ENCODE measurements around the gene TMEM86B. TPM values are rescaled to one million over a fixed set of nuclear protein-coding genes. Genes with fewer than 3 reads are reported as not detected.
"Not testable (repeated sequence)": the region's sequence is repeated elsewhere in the genome, so short reads cannot be mapped to it uniquely, and the experiment has no call there.

The TMEM86B gene
- total RNA-seq, 1 donor from 2014 or later: 1.6 TPM

DNA sequence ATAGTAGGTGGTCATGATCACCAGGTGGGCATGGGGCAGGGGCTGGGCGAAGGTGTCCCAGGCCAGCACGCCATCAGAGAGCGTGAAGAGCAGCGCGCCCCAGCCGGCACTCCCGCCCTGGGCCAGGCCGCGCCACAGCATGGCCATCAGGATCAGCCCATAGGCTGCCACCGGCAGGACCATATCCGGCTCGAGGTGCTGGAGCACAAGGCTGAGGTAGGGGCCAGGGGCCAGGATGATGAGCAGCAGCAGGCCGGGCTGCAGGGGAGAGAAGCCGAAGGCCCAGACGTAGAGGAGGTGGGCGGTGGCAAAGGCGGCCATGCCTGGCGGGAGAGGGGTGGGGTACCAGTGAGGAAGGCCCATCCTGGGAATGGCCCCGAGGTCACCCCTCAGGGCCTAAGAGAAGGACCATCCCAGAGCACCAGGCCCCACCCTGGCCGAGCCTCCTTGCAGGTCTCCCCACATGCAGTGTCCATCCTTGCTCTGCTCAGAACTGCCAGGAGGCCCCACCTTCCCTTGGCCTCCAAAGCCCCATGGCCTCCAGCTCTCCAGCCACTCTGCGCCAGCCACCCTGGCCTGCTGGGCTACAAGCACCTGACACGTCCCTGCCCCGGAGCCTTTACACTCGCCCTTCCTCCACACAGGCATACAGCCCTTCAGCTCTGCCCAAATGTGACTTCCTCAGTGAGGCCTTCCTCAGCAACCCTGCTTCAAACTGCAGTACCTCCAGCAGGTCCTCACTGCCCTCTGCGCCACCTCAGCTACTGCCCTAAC lies 1.1 kb downstream of the TMEM86B start:
- no peak for DNase-seq (ENCODE audit: missing footprints)
- ATAC-seq: peak; percentile 12
- intact Hi-C loops (cut with DNase I): no loop called here

GRCh38 chr19:55226788-55227187 lies 1.8 kb downstream of the TMEM86B start:
- ATAC-seq (no peak), DNase-seq (ENCODE audit: missing footprints) (no peak)
- intact Hi-C loops (cut with DNase I): no loop called here

- DNase-seq (ENCODE audit: missing footprints) (no peak), ATAC-seq (no peak)
- intact Hi-C loops (cut with DNase I): no loop called here
Observed at GRCh38 chr19:55226273-55226672, 2.3 kb downstream of the TMEM86B start.

DNA sequence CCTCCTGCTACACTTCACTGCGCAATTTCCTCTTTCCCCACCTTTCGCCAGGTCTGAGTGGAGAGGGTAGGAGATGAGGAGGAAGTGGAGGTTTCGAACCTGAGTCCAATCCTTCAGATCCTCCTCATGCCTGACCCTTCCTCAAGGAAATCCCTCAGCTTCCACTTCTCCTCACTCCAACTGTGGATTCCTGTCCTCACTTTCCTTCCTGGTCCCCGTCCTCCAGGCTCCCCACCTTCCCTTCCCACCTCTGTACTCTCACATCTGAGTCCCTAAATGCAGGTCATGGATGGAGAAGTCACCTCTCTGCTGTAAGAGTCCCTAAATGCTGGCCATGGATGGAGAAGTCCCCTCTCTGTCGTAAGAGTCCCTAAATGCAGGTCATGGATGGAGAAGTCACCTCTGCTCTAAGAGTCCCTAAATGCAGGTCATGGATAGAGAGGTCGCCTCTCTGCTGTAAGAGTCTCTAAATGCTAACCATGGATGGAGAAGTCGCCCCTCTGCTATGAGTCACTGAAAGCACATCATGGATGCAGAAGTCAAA lies 3.1 kb downstream of the TMEM86B start:
- DNase-seq (ENCODE audit: missing footprints) (no peak), ATAC-seq (no peak)
- intact Hi-C loops (cut with DNase I): no loop called here

DNA sequence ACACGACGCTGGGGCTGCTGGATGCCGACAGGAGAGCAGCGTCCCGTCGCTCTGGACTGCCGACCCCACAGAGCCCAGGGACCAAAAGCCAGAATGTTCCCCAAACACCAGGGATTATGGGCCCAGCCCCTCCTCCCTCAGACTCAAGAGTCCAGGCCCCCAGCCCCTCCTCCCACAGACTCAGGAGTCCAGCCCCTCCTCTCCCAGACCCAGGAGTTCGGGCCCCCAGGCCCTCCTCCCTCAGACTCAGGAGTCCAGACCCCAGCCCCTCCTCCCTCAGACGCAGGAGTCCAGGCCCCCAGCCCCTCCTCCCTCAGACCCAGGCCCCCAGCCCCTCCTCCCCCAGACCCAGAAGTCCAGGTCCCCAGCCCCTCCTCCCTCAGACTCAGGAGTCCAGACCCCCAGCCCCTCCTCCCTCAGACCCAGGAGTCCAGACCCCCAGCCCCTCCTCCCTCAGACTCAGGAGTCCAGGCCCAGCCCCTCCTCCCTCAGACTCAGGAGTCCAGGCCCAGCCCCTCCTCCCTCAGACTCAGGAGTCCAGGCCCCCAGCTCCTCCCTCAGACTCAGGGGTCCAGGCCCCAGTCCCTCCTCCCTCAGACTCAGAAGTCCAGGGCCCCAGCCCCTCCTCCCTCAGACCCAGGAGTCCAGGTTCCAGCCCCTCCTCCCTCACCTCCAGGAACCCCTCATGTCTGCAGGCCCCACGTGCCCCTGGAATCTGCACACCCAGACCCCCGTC lies 3.7 kb downstream of the TMEM86B start:
- DNase-seq (ENCODE audit: missing footprints); ATAC-seq; intact Hi-C loops (cut with DNase I): not testable (repeated sequence)

- ATAC-seq (no peak), DNase-seq (ENCODE audit: missing footprints) (no peak)
- intact Hi-C loops (cut with DNase I): no loop called here
Observed at GRCh38 chr19:55224038-55224665, 4.4 kb downstream of the TMEM86B start.

GRCh38 chr19:55223291-55224037 lies 5.1 kb downstream of the TMEM86B start:
- intact Hi-C loops (cut with DNase I): no loop called here
- no peak for ATAC-seq
- DNase-seq (ENCODE audit: missing footprints): no peak

DNA sequence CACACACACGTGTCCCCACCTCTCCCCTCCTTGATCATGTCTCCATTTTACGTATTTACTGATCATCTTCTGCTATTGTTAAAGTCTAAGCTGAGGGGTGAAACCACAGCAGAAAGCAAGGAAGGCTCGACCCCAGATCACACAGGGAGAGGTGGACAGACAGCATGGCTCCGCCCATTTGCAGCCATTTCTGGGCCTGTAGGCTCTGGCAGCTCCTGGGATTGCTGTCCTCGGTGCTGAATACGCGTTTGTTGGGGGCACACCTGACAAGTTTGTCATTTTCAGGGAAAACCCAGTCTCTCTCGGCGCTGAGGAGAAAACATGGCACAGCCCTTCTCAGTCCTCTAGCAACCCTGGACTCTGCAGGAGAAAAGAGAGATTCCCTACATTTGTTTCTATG lies 8.0 kb downstream of the TMEM86B start:
- intact Hi-C loops (cut with DNase I): no loop called here
- ATAC-seq (no peak), DNase-seq (ENCODE audit: missing footprints) (no peak)

- ATAC-seq (peak; percentile 89), DNase-seq (ENCODE audit: missing footprints) (peak; percentile 88)
- intact Hi-C loops (cut with DNase I): no loop called here
Observed at GRCh38 chr19:55216461-55217198, 11.9 kb downstream of the TMEM86B start.

GRCh38 chr19:55213547-55213946 lies 15.0 kb downstream of the TMEM86B start:
- DNase-seq (ENCODE audit: missing footprints) (no peak), ATAC-seq (no peak)
- intact Hi-C loops (cut with DNase I): no loop called here

DNA sequence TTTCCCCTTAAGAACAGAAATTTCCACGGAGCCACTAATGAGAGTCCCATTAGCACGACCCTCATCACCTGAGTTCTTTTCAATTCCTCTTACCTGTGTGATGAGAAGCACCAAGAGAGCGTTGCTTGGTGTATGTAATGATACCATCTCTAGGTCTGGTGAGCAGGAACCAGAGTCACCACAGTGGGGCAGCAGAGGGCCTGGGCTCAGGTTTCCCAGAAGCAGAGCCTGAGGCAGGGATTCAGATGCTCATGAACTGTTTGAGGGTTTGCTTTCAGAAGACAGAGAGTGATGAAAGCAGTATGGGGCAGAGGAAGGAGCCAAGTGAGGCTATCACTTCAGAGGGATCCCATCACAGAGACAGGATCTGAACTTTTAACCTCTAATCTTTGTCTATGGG lies 16.1 kb downstream of the TMEM86B start:
- ATAC-seq: no peak
- no peak for DNase-seq (ENCODE audit: missing footprints)
- intact Hi-C loops (cut with DNase I): no loop called here

GRCh38 chr19:55209693-55210472 lies 18.7 kb downstream of the TMEM86B start:
- intact Hi-C loops (cut with DNase I): loop anchor here (2.0 kb wide), 1 partner anchor 49 kb away; no protein-coding TSS in a partner anchor
- DNase-seq (ENCODE audit: missing footprints): no peak
- no peak for ATAC-seq

DNA sequence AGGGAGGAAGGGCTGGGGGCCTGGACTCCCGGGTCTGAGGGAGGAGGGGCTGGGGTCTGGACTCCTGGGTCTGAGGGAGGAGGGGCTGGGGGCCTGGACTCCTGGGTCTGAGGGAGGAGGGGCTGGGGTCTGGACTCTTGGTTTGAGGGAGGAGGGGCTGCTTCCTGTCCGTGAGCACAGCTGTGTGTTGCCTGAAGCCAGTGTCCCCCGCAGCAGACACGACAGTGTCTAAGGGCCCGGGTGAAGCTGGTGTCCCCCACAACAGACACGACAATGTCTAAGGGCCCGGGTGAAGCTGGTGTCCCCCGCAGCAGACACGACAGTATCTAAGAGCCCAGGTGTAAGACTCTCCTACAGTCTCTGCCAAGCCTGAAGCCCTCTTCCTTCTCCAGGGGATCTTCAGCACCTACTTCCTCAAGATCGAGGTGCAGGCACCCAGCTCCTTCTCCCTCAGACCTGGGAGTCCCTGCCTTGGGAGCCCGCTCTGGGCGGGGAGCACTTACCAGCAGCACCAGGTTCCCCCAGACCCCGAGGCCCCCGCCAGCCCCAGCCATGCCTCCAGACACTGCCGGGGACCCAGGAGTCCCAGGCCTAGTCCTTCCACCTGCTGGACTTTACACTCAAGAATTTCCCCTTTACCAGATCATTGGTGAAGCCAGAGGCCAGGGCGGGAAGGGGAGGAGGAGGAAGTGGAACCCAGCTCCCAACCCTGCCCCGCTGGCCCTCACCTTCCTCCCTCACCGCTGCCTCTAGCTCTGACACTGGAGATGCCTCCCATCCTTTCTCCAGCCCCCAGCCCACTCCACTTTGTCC lies 19.5 kb downstream of the TMEM86B start, which contains the start of gene PTPRH:
Gene PTPRH (minus strand): TSS at position 622 of the 813 bp plus-strand sequence. CDS start 68 bp downstream, at position 554.
- no peak for ATAC-seq
- DNase-seq (ENCODE audit: missing footprints): no peak
- intact Hi-C loops (cut with DNase I): no loop called here

DNA sequence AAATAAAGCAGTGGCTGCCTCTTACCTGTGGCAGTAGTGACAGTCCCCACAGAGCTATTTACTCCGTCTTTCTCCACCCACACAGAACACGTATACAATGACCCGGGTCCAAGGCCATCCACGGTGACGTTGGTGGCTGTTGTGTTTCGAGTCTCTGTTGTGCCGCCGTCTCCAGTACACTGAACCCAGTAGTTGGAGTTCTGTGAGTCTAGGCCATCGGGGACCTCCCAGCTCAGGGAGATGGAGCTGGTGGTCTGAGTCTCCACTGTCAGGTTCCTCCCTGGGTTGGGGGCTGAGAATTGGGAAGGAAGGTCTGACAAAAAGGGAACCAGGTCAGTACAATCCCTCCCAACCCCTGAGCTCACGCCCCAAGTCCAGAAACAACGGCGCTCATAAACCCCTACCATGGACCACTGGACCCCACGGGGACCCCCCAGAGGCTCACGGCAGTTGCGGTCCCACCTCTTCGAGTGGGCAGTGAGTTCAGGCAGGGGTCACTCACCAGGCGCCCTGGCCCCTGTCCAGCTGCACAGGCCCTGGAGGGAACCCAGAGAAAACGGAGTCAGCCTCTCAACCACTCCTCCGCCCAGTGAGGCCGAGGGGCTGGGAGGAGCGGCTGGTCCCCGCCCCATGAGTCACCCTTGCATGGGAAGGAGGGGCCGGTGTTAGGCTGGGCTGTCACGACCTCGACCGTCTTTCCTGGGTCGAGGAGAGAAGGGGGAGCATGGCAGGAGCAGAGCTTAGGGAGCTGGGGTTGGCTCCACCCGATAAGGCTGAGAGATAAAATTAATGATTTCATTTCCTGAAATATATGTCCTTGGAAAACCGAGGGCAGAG lies 21.7 kb downstream of the TMEM86B start:
- ATAC-seq (peak; percentile 96), DNase-seq (ENCODE audit: missing footprints) (peak; percentile 78)
- intact Hi-C loops (cut with DNase I): no loop called here

- ATAC-seq; intact Hi-C loops (cut with DNase I); DNase-seq (ENCODE audit: missing footprints): not testable (repeated sequence)
Observed at GRCh38 chr19:55202199-55202598, 26.4 kb downstream of the TMEM86B start.

All from Right ventricle myocardium inferior (tissue), 1 donor.